ENCODE measurements around the gene GK. TPM values are rescaled to one million over a fixed set of nuclear protein-coding genes. Genes with fewer than 3 reads are reported as not detected.

Gene GK
- total RNA-seq, 4 donors from 2014 or later = 1.0 to 8.0 (median 3.0) TPM

DNA sequence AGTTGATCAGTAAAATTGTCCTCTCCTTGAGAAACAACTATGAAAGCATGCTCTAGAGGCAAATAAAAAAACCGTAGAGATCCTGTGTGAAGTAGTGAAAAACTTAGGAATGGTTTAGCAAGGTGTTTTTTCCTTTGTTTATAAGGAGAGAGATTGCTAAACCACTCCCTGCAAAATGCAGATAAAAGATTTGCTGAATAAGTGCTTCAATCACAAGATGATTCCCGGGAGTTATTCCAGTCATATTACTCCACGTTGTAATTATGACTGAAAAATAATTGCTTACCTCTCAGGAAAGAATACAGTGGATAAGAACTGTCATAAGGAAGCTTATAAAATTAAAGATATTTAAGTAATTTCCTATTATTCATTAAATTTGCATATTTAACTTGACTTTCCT, 2.8 kb downstream of the GK start:
- no peak for DNase-seq
- intact Hi-C loops (cut with DNase I; ENCODE audit: low total_unique reads) = no loop called here
- Histone ChIP-seq H3K4me1 (no peaks in the 10 kb centered on the region), H3K36me3 (no peaks in the 10 kb centered on the region), H3K27ac (no peak overlapping the region), H3K27me3 (no peaks in the 10 kb centered on the region), H3K9me3 (no peaks in the 10 kb centered on the region), H3K4me3 (no peak overlapping the region)
- TF ChIP-seq POLR2A (IDR thresholded peaks at IDR 0.05) = no peak
- TF ChIP-seq, protein P1, sequence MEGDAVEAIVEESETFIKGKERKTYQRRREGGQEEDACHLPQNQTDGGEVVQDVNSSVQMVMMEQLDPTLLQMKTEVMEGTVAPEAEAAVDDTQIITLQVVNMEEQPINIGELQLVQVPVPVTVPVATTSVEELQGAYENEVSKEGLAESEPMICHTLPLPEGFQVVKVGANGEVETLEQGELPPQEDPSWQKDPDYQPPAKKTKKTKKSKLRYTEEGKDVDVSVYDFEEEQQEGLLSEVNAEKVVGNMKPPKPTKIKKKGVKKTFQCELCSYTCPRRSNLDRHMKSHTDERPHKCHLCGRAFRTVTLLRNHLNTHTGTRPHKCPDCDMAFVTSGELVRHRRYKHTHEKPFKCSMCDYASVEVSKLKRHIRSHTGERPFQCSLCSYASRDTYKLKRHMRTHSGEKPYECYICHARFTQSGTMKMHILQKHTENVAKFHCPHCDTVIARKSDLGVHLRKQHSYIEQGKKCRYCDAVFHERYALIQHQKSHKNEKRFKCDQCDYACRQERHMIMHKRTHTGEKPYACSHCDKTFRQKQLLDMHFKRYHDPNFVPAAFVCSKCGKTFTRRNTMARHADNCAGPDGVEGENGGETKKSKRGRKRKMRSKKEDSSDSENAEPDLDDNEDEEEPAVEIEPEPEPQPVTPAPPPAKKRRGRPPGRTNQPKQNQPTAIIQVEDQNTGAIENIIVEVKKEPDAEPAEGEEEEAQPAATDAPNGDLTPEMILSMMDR (IDR thresholded peaks at IDR 0.05) = no peak

GRCh38 chrX:30657196-30658161, 4.3 kb downstream of the GK start:
- no peak overlapping the region for H3K4me3 ChIP-seq
- no peaks in the 10 kb centered on the region for H3K9me3 ChIP-seq
- TF ChIP-seq, protein P1 (IDR thresholded peaks at IDR 0.05) = no peak
- no peak for TF ChIP-seq POLR2A (IDR thresholded peaks at IDR 0.05)
- H3K27me3 ChIP-seq = no peaks in the 10 kb centered on the region
- H3K36me3 ChIP-seq = no peaks in the 10 kb centered on the region
- intact Hi-C loops (cut with DNase I; ENCODE audit: low total_unique reads) = no loop called here
- no peak for DNase-seq
- no peak overlapping the region for H3K27ac ChIP-seq
- H3K4me1 ChIP-seq = no peaks in the 10 kb centered on the region

- no peaks in the 10 kb centered on the region for H3K9me3 ChIP-seq
- H3K27me3 ChIP-seq = no peaks in the 10 kb centered on the region
- TF ChIP-seq, protein P1 (IDR thresholded peaks at IDR 0.05) = no peak
- no peak for TF ChIP-seq POLR2A (IDR thresholded peaks at IDR 0.05)
- no peaks in the 10 kb centered on the region for H3K36me3 ChIP-seq
- no peak overlapping the region for H3K27ac ChIP-seq
- DNase-seq = no peak
- H3K4me1 ChIP-seq = no peaks in the 10 kb centered on the region
- intact Hi-C loops (cut with DNase I; ENCODE audit: low total_unique reads) = no loop called here
- no peak overlapping the region for H3K4me3 ChIP-seq
Measured at GRCh38 chrX:30659421-30659820, 6.2 kb downstream of the GK start.

DNA sequence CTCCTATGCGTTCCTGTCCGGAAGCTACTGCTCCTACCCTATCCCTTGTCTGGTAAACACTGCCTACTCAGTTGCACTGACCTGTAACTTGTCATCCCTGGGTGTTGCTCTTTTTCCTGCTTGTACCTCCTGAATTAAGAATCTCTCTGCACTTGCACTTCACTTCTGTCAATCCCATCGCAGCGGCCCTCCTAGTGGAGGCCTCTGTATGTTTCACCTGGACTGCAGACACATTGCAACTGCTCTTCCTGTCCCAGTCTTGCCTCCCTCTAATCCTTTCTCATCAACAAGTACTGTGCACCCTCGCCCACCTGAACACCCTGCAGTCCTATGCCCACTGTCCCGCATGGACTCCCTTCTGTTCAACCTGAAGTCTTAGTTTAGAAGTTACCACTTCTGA, 8.0 kb downstream of the GK start:
- no peaks in the 10 kb centered on the region for H3K36me3 ChIP-seq
- TF ChIP-seq POLR2A (IDR thresholded peaks at IDR 0.05) = no peak
- TF ChIP-seq, protein P1 (IDR thresholded peaks at IDR 0.05) = no peak
- no peaks in the 10 kb centered on the region for H3K27me3 ChIP-seq
- H3K4me1 ChIP-seq = no peaks in the 10 kb centered on the region
- intact Hi-C loops (cut with DNase I; ENCODE audit: low total_unique reads) = no loop called here
- no peak for DNase-seq
- H3K9me3 ChIP-seq = no peaks in the 10 kb centered on the region
- no peak overlapping the region for H3K27ac ChIP-seq
- no peak overlapping the region for H3K4me3 ChIP-seq

GRCh38 chrX:30663322-30663721, 10.1 kb downstream of the GK start:
- H3K4me3 ChIP-seq = no peak overlapping the region
- DNase-seq = no peak
- no peaks in the 10 kb centered on the region for H3K27me3 ChIP-seq
- H3K36me3 ChIP-seq = no peaks in the 10 kb centered on the region
- H3K27ac ChIP-seq = no peak overlapping the region
- no peaks in the 10 kb centered on the region for H3K4me1 ChIP-seq
- H3K9me3 ChIP-seq = no peaks in the 10 kb centered on the region
- intact Hi-C loops (cut with DNase I; ENCODE audit: low total_unique reads) = no loop called here
- no peak for TF ChIP-seq POLR2A (IDR thresholded peaks at IDR 0.05)
- TF ChIP-seq, protein P1 (IDR thresholded peaks at IDR 0.05) = no peak

Data from uterus (tissue), 4 donors.